ENCODE results near the gene NTN4.
"Not testable (repeated sequence)": the region's sequence is repeated elsewhere in the genome, so short reads cannot be mapped to it uniquely, and the experiment has no call there.

DNA sequence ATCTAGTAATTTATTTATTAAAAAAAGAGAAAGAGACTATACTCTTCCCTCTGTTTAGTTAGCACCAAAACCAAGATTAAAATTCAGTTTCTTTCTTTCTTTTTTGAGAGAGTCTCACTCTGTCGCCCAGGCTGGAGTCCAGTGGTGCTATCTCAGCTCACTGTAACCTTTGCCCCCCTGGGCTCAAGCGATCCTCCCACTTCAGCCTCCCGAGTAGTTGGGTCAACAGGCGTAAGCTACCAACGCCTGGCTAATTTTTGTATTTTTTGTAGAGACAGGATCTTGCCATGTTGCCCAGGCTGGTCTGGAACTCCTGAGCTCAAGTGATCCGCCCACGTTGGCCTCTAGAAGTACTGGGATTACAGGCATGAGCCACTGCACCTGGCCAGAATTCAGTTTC is 174.1 kb downstream of the NTN4 start:
- TF ChIP-seq, protein P1, sequence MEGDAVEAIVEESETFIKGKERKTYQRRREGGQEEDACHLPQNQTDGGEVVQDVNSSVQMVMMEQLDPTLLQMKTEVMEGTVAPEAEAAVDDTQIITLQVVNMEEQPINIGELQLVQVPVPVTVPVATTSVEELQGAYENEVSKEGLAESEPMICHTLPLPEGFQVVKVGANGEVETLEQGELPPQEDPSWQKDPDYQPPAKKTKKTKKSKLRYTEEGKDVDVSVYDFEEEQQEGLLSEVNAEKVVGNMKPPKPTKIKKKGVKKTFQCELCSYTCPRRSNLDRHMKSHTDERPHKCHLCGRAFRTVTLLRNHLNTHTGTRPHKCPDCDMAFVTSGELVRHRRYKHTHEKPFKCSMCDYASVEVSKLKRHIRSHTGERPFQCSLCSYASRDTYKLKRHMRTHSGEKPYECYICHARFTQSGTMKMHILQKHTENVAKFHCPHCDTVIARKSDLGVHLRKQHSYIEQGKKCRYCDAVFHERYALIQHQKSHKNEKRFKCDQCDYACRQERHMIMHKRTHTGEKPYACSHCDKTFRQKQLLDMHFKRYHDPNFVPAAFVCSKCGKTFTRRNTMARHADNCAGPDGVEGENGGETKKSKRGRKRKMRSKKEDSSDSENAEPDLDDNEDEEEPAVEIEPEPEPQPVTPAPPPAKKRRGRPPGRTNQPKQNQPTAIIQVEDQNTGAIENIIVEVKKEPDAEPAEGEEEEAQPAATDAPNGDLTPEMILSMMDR (IDR thresholded peaks at IDR 0.05; ENCODE audit: low read depth, low read length, poor library complexity, severe bottlenecking) = not testable (repeated sequence)
- TF ChIP-seq EZH2phosphoT487 (IDR thresholded peaks at IDR 0.05; ENCODE audit: borderline replicate concordance, low read length) = not testable (repeated sequence)

All from DOHH2 (cell line).